ENCODE measurements around the gene WDR13. TPM values are rescaled to one million over a fixed set of nuclear protein-coding genes. Genes with fewer than 3 reads are reported as not detected.
"Not testable (repeated sequence)": the region's sequence is repeated elsewhere in the genome, so short reads cannot be mapped to it uniquely, and the experiment has no call there.

The WDR13 gene
- 87.7 to 92.9 TPM (median 92.3 TPM) in 3 replicates for total RNA-seq
- long read RNA-seq, full-length matches to known transcripts, result 94 of 140 reads
- long read RNA-seq, partial matches to known transcripts, result 15 of 140 reads
- long read RNA-seq, other reads (novel, unspliced or antisense), result 31 of 140 reads

DNA sequence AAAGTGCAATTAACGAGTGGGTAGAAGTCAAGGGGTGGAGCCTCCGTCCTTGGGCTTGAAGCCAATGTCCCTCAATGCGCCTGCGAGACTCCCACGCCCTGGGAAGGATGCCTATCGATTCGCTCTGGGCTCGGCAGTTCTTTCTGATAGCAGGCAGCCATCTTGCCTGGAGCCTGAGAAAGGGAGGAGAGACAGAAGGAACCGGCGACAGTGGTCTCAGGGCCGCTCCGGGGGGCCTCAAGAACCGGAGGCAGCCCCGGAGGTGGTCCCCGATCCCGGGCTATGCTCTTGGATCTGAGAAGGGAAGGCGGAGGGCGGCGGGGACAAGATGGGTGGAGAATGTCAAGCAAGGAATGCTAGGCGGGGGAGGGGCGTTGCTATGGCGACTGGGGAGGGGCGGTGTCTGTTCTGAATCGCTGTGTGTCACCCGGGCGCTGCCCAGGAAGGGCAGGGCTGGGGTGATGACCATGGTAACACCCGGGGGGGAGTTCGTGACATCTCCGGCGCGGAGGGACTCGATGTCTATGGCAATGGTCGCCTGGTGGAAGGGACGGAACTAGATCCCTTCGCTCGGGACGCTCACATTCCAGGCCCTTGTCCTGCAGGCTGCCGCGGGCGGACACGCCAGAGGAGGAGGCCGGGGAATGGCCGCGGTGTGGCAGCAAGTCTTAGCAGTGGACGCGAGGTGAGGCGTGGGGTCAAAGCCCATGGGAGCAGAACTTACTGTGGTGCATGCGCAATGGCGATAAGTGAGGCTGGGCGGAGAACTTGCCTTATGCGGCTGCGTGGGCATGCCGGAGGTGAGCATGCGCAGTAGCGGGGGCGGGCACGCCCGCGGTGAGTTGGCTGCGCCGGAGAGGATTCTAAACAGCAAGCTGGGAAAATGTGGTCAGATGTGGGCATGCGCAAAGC lies at the start of gene WDR13:
TSS of gene WDR13 (plus strand) at position 140 of the 912 bp plus-strand sequence. CDS start at position 645, 505 bp downstream.
- no peaks in the 10 kb centered on the region for H3K27me3 Mint-ChIP-seq (ENCODE audit: low read depth)
- H3K36me3 Mint-ChIP-seq (ENCODE audit: low read depth), result peaks cover 9% of the 10 kb centered on the region
- TF ChIP-seq, protein P1, sequence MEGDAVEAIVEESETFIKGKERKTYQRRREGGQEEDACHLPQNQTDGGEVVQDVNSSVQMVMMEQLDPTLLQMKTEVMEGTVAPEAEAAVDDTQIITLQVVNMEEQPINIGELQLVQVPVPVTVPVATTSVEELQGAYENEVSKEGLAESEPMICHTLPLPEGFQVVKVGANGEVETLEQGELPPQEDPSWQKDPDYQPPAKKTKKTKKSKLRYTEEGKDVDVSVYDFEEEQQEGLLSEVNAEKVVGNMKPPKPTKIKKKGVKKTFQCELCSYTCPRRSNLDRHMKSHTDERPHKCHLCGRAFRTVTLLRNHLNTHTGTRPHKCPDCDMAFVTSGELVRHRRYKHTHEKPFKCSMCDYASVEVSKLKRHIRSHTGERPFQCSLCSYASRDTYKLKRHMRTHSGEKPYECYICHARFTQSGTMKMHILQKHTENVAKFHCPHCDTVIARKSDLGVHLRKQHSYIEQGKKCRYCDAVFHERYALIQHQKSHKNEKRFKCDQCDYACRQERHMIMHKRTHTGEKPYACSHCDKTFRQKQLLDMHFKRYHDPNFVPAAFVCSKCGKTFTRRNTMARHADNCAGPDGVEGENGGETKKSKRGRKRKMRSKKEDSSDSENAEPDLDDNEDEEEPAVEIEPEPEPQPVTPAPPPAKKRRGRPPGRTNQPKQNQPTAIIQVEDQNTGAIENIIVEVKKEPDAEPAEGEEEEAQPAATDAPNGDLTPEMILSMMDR (IDR thresholded peaks at IDR 0.05), result peak; percentile 33
- H3K4me3 Mint-ChIP-seq (ENCODE audit: unreplicated experiment), result peak within 1 kb of the TSS; percentile 96
- H3K27ac Mint-ChIP-seq (ENCODE audit: unreplicated experiment), result peak within 1 kb of the TSS; percentile 100
- H3K9me3 Mint-ChIP-seq (ENCODE audit: low read depth), result peaks cover 6% of the 10 kb centered on the region
- H3K4me1 Mint-ChIP-seq (ENCODE audit: low read depth), result peaks cover 16% of the 10 kb centered on the region
- DNase-seq (ENCODE audit: low spot score), result peak; percentile 96

DNA sequence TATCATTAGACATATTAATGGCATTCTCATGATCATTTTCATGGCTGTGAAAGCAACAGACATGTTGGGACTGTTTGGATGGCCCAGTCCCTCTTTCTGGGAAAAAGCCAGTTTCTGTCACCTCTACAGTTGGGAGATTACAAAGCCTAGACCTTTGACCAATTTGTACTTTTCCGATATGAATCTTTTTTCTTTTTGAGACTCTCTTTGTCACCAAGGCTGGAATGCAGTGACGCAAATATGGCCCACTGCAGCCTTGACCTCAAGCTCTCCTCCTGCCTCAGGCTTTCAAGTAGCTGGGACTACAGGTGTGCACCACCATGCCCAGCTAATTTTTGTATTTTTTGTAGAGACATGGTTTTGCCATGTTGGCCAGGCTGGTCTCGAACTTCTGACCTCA lies 48.4 kb upstream of the WDR13 start:
- H3K4me1 Mint-ChIP-seq (ENCODE audit: low read depth), result no peaks in the 10 kb centered on the region
- no peak for DNase-seq (ENCODE audit: low spot score)
- no peaks in the 10 kb centered on the region for H3K9me3 Mint-ChIP-seq (ENCODE audit: low read depth)
- TF ChIP-seq, protein P1 (IDR thresholded peaks at IDR 0.05), result no peak
- no peak overlapping the region for H3K4me3 Mint-ChIP-seq (ENCODE audit: unreplicated experiment)
- no peak overlapping the region for H3K27ac Mint-ChIP-seq (ENCODE audit: unreplicated experiment)
- no peaks in the 10 kb centered on the region for H3K27me3 Mint-ChIP-seq (ENCODE audit: low read depth)
- peaks cover 9% of the 10 kb centered on the region for H3K36me3 Mint-ChIP-seq (ENCODE audit: low read depth)

DNA sequence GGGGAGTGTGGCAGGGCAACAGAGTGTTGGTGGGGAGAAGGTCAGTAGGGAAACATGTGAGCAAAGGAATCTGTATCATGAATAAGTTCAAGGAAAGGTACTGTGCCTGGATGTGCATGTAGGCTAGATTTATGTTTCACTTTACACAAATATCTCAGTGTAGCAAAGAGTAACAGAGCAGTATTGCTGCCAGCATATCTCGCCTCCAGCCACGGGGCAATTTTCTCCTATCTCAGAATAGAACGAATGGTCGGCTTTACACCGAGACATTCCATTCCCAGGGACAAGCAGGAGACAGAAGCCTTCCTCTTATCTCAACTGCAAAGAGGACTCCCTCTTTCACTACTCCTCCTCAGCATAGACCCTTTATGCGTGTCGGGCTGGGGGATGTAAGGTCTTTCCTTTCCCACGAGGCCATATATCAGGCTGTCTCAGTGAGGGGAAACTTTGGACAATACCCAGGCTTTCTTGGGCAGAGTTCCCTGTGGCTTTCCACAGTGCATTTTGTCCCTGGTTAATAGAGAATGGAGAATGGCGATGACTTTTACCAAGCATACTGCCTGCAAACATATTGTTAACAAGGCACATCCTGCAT lies 41.5 kb upstream of the WDR13 start:
- not testable (repeated sequence) for H3K4me1 Mint-ChIP-seq (ENCODE audit: low read depth); H3K4me3 Mint-ChIP-seq (ENCODE audit: unreplicated experiment); H3K27ac Mint-ChIP-seq (ENCODE audit: unreplicated experiment); DNase-seq (ENCODE audit: low spot score); H3K27me3 Mint-ChIP-seq (ENCODE audit: low read depth); H3K9me3 Mint-ChIP-seq (ENCODE audit: low read depth)
- peaks cover 20% of the 10 kb centered on the region for H3K36me3 Mint-ChIP-seq (ENCODE audit: low read depth)

DNA sequence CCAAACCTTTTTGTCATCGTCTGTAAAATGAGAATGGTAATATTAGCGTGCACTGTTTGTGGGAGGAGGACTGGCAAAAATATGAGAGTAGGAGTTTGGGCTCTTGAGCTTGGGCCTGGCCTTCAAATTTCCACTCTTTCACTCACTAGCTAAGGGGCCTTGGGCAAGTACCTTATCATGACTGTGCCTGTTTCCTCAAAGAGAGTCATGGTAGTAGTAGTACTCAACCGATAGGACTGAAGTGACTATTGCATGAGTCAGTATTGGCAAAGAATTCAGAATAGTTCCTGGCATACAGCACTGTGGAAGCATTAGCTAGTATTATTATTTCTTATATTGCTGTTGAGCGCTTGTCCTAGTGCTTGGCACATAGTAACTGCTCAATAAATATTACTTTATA lies 39.0 kb upstream of the WDR13 start:
- DNase-seq (ENCODE audit: low spot score), result no peak
- TF ChIP-seq, protein P1 (IDR thresholded peaks at IDR 0.05), result no peak
- Mint-ChIP-seq H3K27ac (ENCODE audit: unreplicated experiment) (peak overlapping the region; percentile 17), H3K4me3 (ENCODE audit: unreplicated experiment) (no peak overlapping the region), H3K9me3 (ENCODE audit: low read depth) (peaks cover 13% of the 10 kb centered on the region), H3K36me3 (ENCODE audit: low read depth) (peaks cover 23% of the 10 kb centered on the region), H3K4me1 (ENCODE audit: low read depth) (peaks cover 3% of the 10 kb centered on the region), H3K27me3 (ENCODE audit: low read depth) (no peaks in the 10 kb centered on the region)

DNA sequence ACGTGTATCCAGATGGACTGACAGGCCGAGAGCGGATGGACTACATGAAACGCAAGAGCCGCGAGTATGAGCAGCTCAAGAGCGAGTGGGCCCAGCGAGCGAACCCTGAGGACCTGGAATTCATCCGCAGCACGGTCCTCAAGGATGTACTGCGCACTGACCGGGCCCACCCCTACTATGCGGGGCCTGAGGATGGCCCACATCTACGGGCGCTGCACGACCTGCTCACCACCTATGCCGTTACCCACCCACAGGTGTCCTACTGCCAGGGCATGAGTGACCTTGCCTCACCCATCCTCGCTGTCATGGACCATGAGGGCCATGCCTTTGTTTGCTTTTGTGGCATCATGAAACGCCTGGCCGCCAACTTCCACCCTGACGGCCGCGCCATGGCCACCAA lies 37.7 kb upstream of the WDR13 start:
- no peak overlapping the region for H3K4me3 Mint-ChIP-seq (ENCODE audit: unreplicated experiment)
- TF ChIP-seq, protein P1 (IDR thresholded peaks at IDR 0.05), result no peak
- H3K4me1 Mint-ChIP-seq (ENCODE audit: low read depth), result peaks cover 3% of the 10 kb centered on the region
- H3K36me3 Mint-ChIP-seq (ENCODE audit: low read depth), result peaks cover 22% of the 10 kb centered on the region
- H3K9me3 Mint-ChIP-seq (ENCODE audit: low read depth), result peaks cover 12% of the 10 kb centered on the region
- H3K27ac Mint-ChIP-seq (ENCODE audit: unreplicated experiment), result no peak overlapping the region
- peak; percentile 69 for DNase-seq (ENCODE audit: low spot score)
- no peaks in the 10 kb centered on the region for H3K27me3 Mint-ChIP-seq (ENCODE audit: low read depth)

Measured in chondrocyte (in vitro differentiated cells).